RKO (cell line): ENCODE data around the gene ABHD12B.
"Not testable (repeated sequence)": the region's sequence is repeated elsewhere in the genome, so short reads cannot be mapped to it uniquely, and the experiment has no call there.

ENCODE experiments used
- DNase-seq: peaks from one replicate; pipeline ENCODE4 v3.0.0-alpha.2; 2016; ENCODE audit warnings: low spot score

The ABHD12B gene

GRCh38 chr14:50936882-50937281 lies 65.0 kb downstream of the ABHD12B start:
- DNase-seq = no peak

GRCh38 chr14:50937325-50937724 lies 65.5 kb downstream of the ABHD12B start:
- DNase-seq = peak; percentile 40

GRCh38 chr14:50937800-50938199 lies 65.9 kb downstream of the ABHD12B start:
- DNase-seq = no peak

- no peak for DNase-seq
Measured at GRCh38 chr14:50941151-50941550, 69.3 kb downstream of the ABHD12B start.

GRCh38 chr14:50941638-50942037 lies 69.8 kb downstream of the ABHD12B start:
- not testable (repeated sequence) for DNase-seq

- peak; percentile 59 for DNase-seq
Measured at GRCh38 chr14:50943261-50943942, 71.5 kb downstream of the ABHD12B start.

GRCh38 chr14:50943943-50944646 lies 72.2 kb downstream of the ABHD12B start, which contains the start of gene PYGL:
Gene PYGL, minus strand, starts transcription at chr14:50944483. Its CDS starts 80 bp downstream, at chr14:50944403.
- DNase-seq = peak; percentile 60

GRCh38 chr14:50944647-50945413 lies 73.0 kb downstream of the ABHD12B start:
- peak; percentile 61 for DNase-seq

- DNase-seq = peak; percentile 26
Measured at GRCh38 chr14:50946234-50946935, 74.5 kb downstream of the ABHD12B start.

GRCh38 chr14:50947446-50947845 lies 75.6 kb downstream of the ABHD12B start:
- DNase-seq = no peak

- DNase-seq = no peak
Measured at GRCh38 chr14:50948205-50948604, 76.4 kb downstream of the ABHD12B start.

- DNase-seq = no peak
Measured at GRCh38 chr14:50951032-50951431, 79.2 kb downstream of the ABHD12B start.

- no peak for DNase-seq
Measured at GRCh38 chr14:50953502-50953901, 81.6 kb downstream of the ABHD12B start.
